IPS-20b (cell line): ENCODE results near the gene DYRK1B.

Experiments used
- H3K27ac ChIP-seq: one replicate; pipeline ENCODE4 v1.5.1; 2013; ENCODE audit warnings: low read length
- H3K27me3 ChIP-seq: 2 replicates; pipeline ENCODE4 v1.6.1; 2013; ENCODE audit warnings: mild to moderate bottlenecking, low read length, inconsistent platforms; ENCODE audit not compliant: insufficient read depth
- H3K36me3 ChIP-seq: 2 replicates; pipeline ENCODE4 v1.6.1; 2013; ENCODE audit warnings: low read depth, mild to moderate bottlenecking, inconsistent platforms, low read length, moderate library complexity; ENCODE audit not compliant: insufficient read depth
- H3K4me1 ChIP-seq: 2 replicates; pipeline ENCODE4 v1.6.1; 2013; ENCODE audit warnings: mild to moderate bottlenecking, control low read depth, inconsistent platforms, low read length, moderate library complexity; ENCODE audit not compliant: insufficient read depth
- H3K4me3 ChIP-seq: 2 replicates; pipeline ENCODE4 v1.5.1; 2013; ENCODE audit warnings: mild to moderate bottlenecking, low read length, inconsistent platforms
- H3K9ac ChIP-seq: 2 replicates; pipeline ENCODE4 v1.6.1; 2013; ENCODE audit warnings: low read depth, mild to moderate bottlenecking, inconsistent platforms, low read length, moderate library complexity
- H3K9me3 ChIP-seq: 2 replicates; pipeline ENCODE4 v1.6.1; 2013; ENCODE audit warnings: mild to moderate bottlenecking, low read depth, low read length, inconsistent platforms; ENCODE audit not compliant: insufficient read depth

The DYRK1B gene

GRCh38 chr19:39840492-39840891 is 6.5 kb upstream of the DYRK1B start:
- Histone ChIP-seq H3K4me1 (peaks cover 11% of the 10 kb centered on the region), H3K36me3 (peaks cover 62% of the 10 kb centered on the region), H3K9ac (no peak overlapping the region)

GRCh38 chr19:39839678-39840327 is 5.8 kb upstream of the DYRK1B start:
- Histone ChIP-seq H3K27ac (no peak overlapping the region), H3K27me3 (no peaks in the 10 kb centered on the region)

More at GRCh38 chr19:39840492-39840891, 6.5 kb upstream of the DYRK1B start:
- no peak overlapping the region for H3K27ac ChIP-seq
- no peaks in the 10 kb centered on the region for H3K9me3 ChIP-seq
- H3K27me3 ChIP-seq, result no peaks in the 10 kb centered on the region
- no peak overlapping the region for H3K4me3 ChIP-seq

GRCh38 chr19:39838569-39838968 is 4.6 kb upstream of the DYRK1B start:
- Histone ChIP-seq H3K27me3 (no peaks in the 10 kb centered on the region), H3K4me3 (no peak overlapping the region), H3K4me1 (0 out of 2 replicates have a peak, but pooled peaks cover 3% of the 10 kb centered on the region), H3K27ac (no peak overlapping the region), H3K36me3 (peaks cover 75% of the 10 kb centered on the region), H3K9ac (no peak overlapping the region), H3K9me3 (no peaks in the 10 kb centered on the region)

More at GRCh38 chr19:39839678-39840327, 5.8 kb upstream of the DYRK1B start:
- Histone ChIP-seq H3K36me3 (peaks cover 68% of the 10 kb centered on the region), H3K4me1 (peaks cover 9% of the 10 kb centered on the region), H3K9me3 (no peaks in the 10 kb centered on the region), H3K4me3 (no peak overlapping the region), H3K9ac (no peak overlapping the region)

GRCh38 chr19:39837978-39838377 is 4.0 kb upstream of the DYRK1B start:
- no peak overlapping the region for H3K9ac ChIP-seq
- no peak overlapping the region for H3K27ac ChIP-seq
- no peaks in the 10 kb centered on the region for H3K27me3 ChIP-seq
- peaks cover 3% of the 10 kb centered on the region; the same call in 1 of the 2 replicates for H3K4me1 ChIP-seq
- no peaks in the 10 kb centered on the region for H3K9me3 ChIP-seq
- H3K4me3 ChIP-seq, result no peak overlapping the region
- H3K36me3 ChIP-seq, result peaks cover 75% of the 10 kb centered on the region

GRCh38 chr19:39834287-39834841 is 402 bp upstream of the DYRK1B start:
- no peaks in the 10 kb centered on the region for H3K9me3 ChIP-seq
- H3K4me3 ChIP-seq, result peak overlapping the region; percentile 91; the same call in 1 of the 2 replicates
- H3K27ac ChIP-seq, result no peak overlapping the region
- H3K4me1 ChIP-seq, result peaks cover 4% of the 10 kb centered on the region
- no peak overlapping the region for H3K9ac ChIP-seq
- H3K36me3 ChIP-seq, result peaks cover 74% of the 10 kb centered on the region
- no peaks in the 10 kb centered on the region for H3K27me3 ChIP-seq

GRCh38 chr19:39833160-39833463 is 850 bp downstream of the DYRK1B start:
- Histone ChIP-seq H3K4me3 (peak overlapping the region; percentile 91), H3K36me3 (peaks cover 72% of the 10 kb centered on the region), H3K4me1 (peaks cover 4% of the 10 kb centered on the region), H3K27ac (peak overlapping the region; percentile 94), H3K9me3 (no peaks in the 10 kb centered on the region), H3K9ac (peak overlapping the region; percentile 91; the same call in 1 of the 2 replicates), H3K27me3 (no peaks in the 10 kb centered on the region)

- H3K36me3 ChIP-seq, result peaks cover 71% of the 10 kb centered on the region
- peak overlapping the region; percentile 91 for H3K4me3 ChIP-seq
- no peaks in the 10 kb centered on the region for H3K27me3 ChIP-seq
- peak overlapping the region; percentile 94 for H3K27ac ChIP-seq
- peaks cover 4% of the 10 kb centered on the region for H3K4me1 ChIP-seq
- H3K9me3 ChIP-seq, result no peaks in the 10 kb centered on the region
- H3K9ac ChIP-seq, result peak overlapping the region; percentile 91; the same call in 1 of the 2 replicates
These were observed 1.4 kb downstream of the DYRK1B start for GRCh38 chr19:39832341-39833083.

- no peaks in the 10 kb centered on the region for H3K9me3 ChIP-seq
These were observed 2.3 kb downstream of the DYRK1B start for GRCh38 chr19:39831679-39832078.

GRCh38 chr19:39830847-39831246 is 3.1 kb downstream of the DYRK1B start:
- Histone ChIP-seq H3K36me3 (peaks cover 62% of the 10 kb centered on the region), H3K4me3 (no peak overlapping the region), H3K27me3 (no peaks in the 10 kb centered on the region), H3K27ac (no peak overlapping the region), H3K9me3 (no peaks in the 10 kb centered on the region), H3K9ac (no peak overlapping the region), H3K4me1 (peaks cover 4% of the 10 kb centered on the region)

More at GRCh38 chr19:39831679-39832078, 2.3 kb downstream of the DYRK1B start:
- Histone ChIP-seq H3K27me3 (no peaks in the 10 kb centered on the region), H3K9ac (no peak overlapping the region), H3K4me1 (peaks cover 4% of the 10 kb centered on the region), H3K27ac (no peak overlapping the region), H3K4me3 (no peak overlapping the region), H3K36me3 (peaks cover 63% of the 10 kb centered on the region)

- H3K4me1 ChIP-seq, result peaks cover 4% of the 10 kb centered on the region
- H3K9me3 ChIP-seq, result no peaks in the 10 kb centered on the region
- H3K27ac ChIP-seq, result no peak overlapping the region
- H3K9ac ChIP-seq, result no peak overlapping the region
- H3K27me3 ChIP-seq, result no peaks in the 10 kb centered on the region
- no peak overlapping the region for H3K4me3 ChIP-seq
- peaks cover 58% of the 10 kb centered on the region for H3K36me3 ChIP-seq
These were observed 3.6 kb downstream of the DYRK1B start for GRCh38 chr19:39830406-39830805.

GRCh38 chr19:39829702-39830275 is 4.2 kb downstream of the DYRK1B start:
- Histone ChIP-seq H3K9me3 (no peaks in the 10 kb centered on the region), H3K4me1 (peaks cover 4% of the 10 kb centered on the region), H3K27ac (no peak overlapping the region), H3K27me3 (no peaks in the 10 kb centered on the region), H3K4me3 (no peak overlapping the region), H3K9ac (no peak overlapping the region), H3K36me3 (peaks cover 52% of the 10 kb centered on the region)
